Urothelium cell line (cell line): ENCODE data around the gene SYT1.

ENCODE experiments used
- DNase-seq: peaks from one replicate; pipeline ENCODE4 v3.0.0; 2011; ENCODE audit warnings: low spot score, mixed read lengths
- FAIRE-seq: peaks from 2 replicates; lab custom pipeline; 2011; peaks lifted over from hg19 to GRCh38; lab: Jason Lieb, UNC

The SYT1 gene

DNA sequence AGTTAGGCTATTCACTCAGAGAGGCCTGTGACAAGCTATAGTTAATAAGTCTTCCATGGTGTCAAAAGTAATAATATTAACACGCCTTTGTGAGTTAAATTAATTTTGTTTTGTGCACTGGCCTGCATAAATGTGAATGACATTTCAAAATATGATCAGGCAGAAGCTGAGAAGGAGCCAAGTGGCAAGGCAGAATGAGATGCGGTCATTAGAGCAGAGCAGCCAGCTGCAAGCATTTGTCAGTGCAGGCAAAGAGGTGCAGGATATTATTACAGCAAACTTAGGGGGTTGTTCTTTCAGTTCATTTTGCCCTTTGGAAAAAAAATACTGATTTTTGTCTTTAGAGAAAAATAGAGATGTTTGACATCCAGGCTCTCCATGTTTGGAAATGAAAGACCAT is 461.6 kb downstream of the SYT1 start:
- FAIRE-seq (no peak), DNase-seq (no peak)

- no peak for DNase-seq
- FAIRE-seq, result no peak
Observed at GRCh38 chr12:79326663-79327062, 462.1 kb downstream of the SYT1 start.

DNA sequence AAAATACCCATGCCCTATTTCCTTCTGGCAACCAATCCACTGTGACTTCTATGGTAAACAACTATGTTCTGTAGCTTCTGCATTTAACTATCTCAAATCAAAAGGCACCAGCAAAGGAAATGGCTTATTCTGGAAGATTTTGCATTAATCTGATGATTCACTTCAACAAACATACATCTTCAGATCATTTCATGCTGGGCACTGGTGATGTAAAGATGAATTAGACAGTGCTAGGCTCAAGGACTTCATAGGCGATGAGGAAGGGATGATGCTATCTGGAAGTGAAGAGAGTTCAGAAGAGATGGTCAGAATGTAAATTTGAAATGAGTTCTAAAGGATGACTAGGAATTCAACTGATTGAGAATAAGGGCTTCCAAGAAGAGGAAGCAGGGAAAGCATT is 462.9 kb downstream of the SYT1 start:
- FAIRE-seq, result no peak
- no peak for DNase-seq

DNA sequence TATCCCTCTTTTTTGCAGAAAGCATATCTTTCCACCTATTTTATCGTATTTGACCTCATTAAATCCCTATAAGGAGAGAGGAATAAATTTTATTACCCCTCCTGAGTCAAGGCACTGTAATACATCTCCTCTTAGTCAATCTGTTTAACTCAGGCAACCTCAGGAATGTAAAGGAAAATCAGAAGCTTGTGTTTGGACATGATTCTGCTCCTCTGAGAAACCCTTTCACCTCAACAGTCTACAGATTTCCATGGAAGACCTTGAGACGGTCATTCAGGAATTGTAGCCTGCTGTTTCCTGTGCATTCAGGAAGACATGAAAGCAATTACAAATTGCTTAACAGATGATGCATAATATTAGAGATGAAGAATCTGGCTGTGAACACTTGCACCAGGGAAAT is 465.4 kb downstream of the SYT1 start:
- DNase-seq, result no peak
- no peak for FAIRE-seq

GRCh38 chr12:79331870-79332269 is 467.3 kb downstream of the SYT1 start:
- FAIRE-seq (no peak), DNase-seq (no peak)

DNA sequence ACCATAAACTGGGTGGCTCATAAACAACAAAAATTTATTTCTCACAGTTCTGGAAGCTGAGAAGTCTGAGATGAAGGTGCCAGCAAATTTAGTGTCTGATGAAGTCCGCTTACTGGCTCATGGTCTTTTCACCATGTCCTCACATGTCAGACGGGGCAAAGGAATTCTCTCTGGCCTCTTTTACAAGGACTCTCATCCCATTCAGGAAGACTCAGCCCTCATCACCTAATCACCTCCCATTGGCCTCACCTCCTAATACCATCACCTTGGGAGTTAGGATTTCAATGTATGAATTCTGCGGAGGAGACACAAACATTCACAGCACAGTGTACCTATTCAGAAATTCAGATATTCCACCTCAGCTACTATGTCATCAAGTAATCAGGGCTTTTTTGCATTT is 468.6 kb downstream of the SYT1 start:
- DNase-seq (no peak), FAIRE-seq (no peak)

- no peak for DNase-seq
- no peak for FAIRE-seq
Observed at GRCh38 chr12:79337662-79338290, 473.2 kb downstream of the SYT1 start.

GRCh38 chr12:79344855-79345847 is 480.6 kb downstream of the SYT1 start:
- FAIRE-seq, result no peak
- DNase-seq, result peak; percentile 41

GRCh38 chr12:79347866-79348265 is 483.3 kb downstream of the SYT1 start:
- FAIRE-seq (no peak), DNase-seq (no peak)

- DNase-seq, result no peak
- FAIRE-seq, result no peak
Observed at GRCh38 chr12:79351251-79351650, 486.7 kb downstream of the SYT1 start.

GRCh38 chr12:79356216-79356615 is 491.6 kb downstream of the SYT1 start:
- DNase-seq (no peak), FAIRE-seq (no peak)

- DNase-seq (no peak), FAIRE-seq (no peak)
Observed at GRCh38 chr12:79357048-79357447, 492.5 kb downstream of the SYT1 start.

- DNase-seq, result no peak
- FAIRE-seq, result no peak
Observed at GRCh38 chr12:79358716-79359300, 494.2 kb downstream of the SYT1 start.

DNA sequence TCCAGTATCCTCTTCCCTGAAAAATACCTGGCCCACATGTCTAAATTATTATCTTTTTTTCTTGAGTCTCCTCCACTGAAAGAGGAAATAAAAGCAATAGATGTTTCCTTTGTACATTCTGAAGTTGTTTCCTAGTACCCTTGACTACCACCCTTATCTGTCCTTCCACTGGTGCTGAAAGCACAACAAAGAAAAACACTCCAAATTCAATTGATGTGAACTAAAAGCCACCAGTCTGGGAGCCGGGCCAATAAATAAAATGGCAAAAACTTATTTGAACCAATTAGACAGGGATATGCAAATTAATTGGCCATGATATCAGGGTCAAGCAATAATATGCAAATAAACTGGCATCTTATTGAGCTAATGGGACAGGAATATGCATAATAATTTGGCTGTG is 495.7 kb downstream of the SYT1 start:
- DNase-seq, result no peak
- no peak for FAIRE-seq

GRCh38 chr12:79360936-79361335 is 496.4 kb downstream of the SYT1 start:
- FAIRE-seq (no peak), DNase-seq (no peak)

DNA sequence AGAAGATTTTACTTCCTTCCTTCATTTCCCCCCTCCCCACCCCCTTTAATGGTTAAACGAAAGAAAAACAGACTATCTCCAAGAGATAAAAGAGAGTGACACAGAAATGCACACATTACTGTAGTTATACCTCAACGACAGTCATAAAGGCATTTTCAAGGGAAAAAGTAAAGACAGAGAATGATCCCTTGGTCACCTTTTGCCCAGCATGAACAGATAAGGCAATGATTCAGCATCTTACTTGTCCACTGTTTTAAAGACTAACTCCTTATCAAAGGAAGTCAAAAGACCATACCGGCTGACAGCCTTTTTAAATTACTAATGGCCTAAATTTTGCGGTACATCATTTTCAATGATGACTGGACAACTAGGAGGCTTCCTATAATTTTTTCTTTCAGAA is 499.6 kb downstream of the SYT1 start:
- FAIRE-seq (no peak), DNase-seq (no peak)

GRCh38 chr12:79366374-79366773 is 501.8 kb downstream of the SYT1 start:
- FAIRE-seq, result no peak
- no peak for DNase-seq

DNA sequence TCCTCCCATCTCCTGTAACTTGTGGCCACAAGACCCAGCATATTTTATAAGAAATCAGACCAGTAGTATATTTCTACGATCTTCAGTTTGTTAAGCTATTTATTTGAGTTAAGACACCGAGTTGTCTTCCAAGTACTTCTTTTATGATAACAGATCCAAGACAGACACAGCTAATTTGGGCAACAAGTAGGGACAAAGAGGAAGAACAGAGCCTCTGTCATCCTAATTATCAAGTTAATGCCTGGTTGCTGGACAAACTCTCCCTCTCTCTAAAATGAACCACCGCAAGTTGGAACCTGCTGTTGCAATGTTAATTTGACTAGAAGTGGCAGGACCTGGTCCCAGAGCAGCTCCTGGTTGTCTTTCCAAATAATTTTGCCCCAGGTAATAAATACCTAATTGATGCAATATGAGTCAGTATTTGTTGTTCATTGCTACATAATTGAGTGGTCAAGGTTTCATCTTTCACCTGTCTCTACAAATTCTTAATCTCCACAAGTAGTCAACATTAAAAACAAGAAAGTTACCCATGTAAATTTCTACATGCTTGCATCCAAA is 502.5 kb downstream of the SYT1 start:
- DNase-seq (no peak), FAIRE-seq (no peak)

DNA sequence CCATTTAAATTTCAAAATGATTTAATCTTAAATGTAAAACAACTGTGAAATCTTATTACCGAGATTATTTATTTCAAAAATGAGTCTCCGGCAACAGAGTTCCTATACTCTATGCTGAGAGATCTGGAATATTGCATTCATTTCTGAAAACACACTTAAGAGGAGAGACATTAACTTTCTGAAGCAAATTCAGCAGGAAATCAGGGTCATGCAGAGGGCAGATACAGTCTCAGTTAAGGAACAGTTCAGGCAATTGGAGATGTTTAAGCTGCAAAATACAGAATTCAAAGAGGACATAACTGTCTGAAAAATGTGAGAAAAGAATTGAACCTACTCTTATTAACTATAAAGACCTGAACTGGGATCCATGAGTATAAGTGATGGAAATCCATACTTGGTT is 505.4 kb downstream of the SYT1 start:
- FAIRE-seq (no peak), DNase-seq (no peak)

GRCh38 chr12:79371226-79371625 is 506.7 kb downstream of the SYT1 start:
- FAIRE-seq (no peak), DNase-seq (no peak)

- peak; percentile 39 for DNase-seq
- FAIRE-seq, result no peak
Observed at GRCh38 chr12:79373896-79374499, 509.4 kb downstream of the SYT1 start.
